DOHH2 (cell line): ENCODE data around the gene MFRP.

Experiments
- H3F3A ChIP-seq: fragments of 200-600 bp; sonication (generic), shearing (Covaris generic); 2 replicates; pipeline ENCODE4 v1.6.0; 2016; ENCODE audit warnings: antibody characterized with exemption, mild to moderate bottlenecking; ENCODE audit not compliant: control insufficient read depth, insufficient read depth
- H3K27ac ChIP-seq: fragments of 200-600 bp; sonication (generic); 2 replicates; pipeline ENCODE4 v1.5.1; 2014; ENCODE audit warnings: low read depth, mild to moderate bottlenecking, low read length, moderate library complexity
- H3K27me3 ChIP-seq: fragments of 200-600 bp; sonication (generic); 2 replicates; pipeline ENCODE4 v1.6.1; 2014; ENCODE audit warnings: mild to moderate bottlenecking, low read length, mixed read lengths; ENCODE audit not compliant: control insufficient read depth
- H3K36me3 ChIP-seq: fragments of 200-600 bp; sonication (generic); 2 replicates; pipeline ENCODE4 v1.6.1; 2014; ENCODE audit warnings: mild to moderate bottlenecking, low read length, moderate library complexity, mixed read lengths; ENCODE audit not compliant: control insufficient read depth
- H3K4me1 ChIP-seq: fragments of 200-600 bp; sonication (generic); 2 replicates; pipeline ENCODE4 v1.6.1; 2014; ENCODE audit warnings: mild to moderate bottlenecking, low read length, mixed read lengths; ENCODE audit not compliant: control insufficient read depth
- H3K4me2 ChIP-seq: fragments of 200-600 bp; sonication (generic); 2 replicates; pipeline ENCODE4 v1.6.0; 2014; ENCODE audit warnings: mild to moderate bottlenecking, low read length, moderate library complexity
- H3K4me3 ChIP-seq: fragments of 200-600 bp; sonication (generic); 2 replicates; pipeline ENCODE4 v1.5.1; 2014; ENCODE audit warnings: mild to moderate bottlenecking, low read length, mixed read lengths
- H3K79me2 ChIP-seq: fragments of 200-600 bp; sonication (generic); 2 replicates; pipeline ENCODE4 v1.6.1; 2014; ENCODE audit warnings: mild to moderate bottlenecking, low read length, mixed read lengths; ENCODE audit not compliant: control insufficient read depth
- H3K9me2 ChIP-seq: fragments of 200-600 bp; sonication (generic); replicated peaks from 2 replicates; pipeline ENCODE4 v1.6.1; 2014; ENCODE audit warnings: mild to moderate bottlenecking, low read length, mixed read lengths; ENCODE audit not compliant: control insufficient read depth
- H3K9me3 ChIP-seq: fragments of 200-600 bp; sonication (generic); 2 replicates; pipeline ENCODE4 v1.6.1; 2014; ENCODE audit warnings: antibody characterized with exemption, low read length, mixed read lengths; ENCODE audit not compliant: control insufficient read depth, insufficient read depth
- H4K20me1 ChIP-seq: fragments of 200-600 bp; sonication (generic); 2 replicates; pipeline ENCODE4 v1.6.0; 2014; ENCODE audit warnings: low read depth, mild to moderate bottlenecking, antibody characterized with exemption, low read length, moderate library complexity; ENCODE audit not compliant: control insufficient read depth, insufficient read depth
- CTCF ChIP-seq: fragments of 200-600 bp; sonication (generic); IDR thresholded peaks from one replicate; pipeline ENCODE4 v1.5.1; 2014; ENCODE audit warnings: antibody characterized with exemption, mild to moderate bottlenecking, low read depth, low read length; ENCODE audit not compliant: poor library complexity, severe bottlenecking
- EZH2phosphoT487 ChIP-seq: fragments of 200-600 bp; sonication (generic); IDR thresholded peaks from 2 replicates; pipeline ENCODE4 v1.6.1; 2017; ENCODE audit warnings: borderline replicate concordance, mild to moderate bottlenecking, antibody characterized with exemption, low read length, moderate library complexity, mixed read lengths

MFRP gene

GRCh38 chr11:119324189-119324588 is 22.3 kb downstream of the MFRP start:
- Histone ChIP-seq H4K20me1 (no peaks in the 10 kb centered on the region), H3K4me2 (peak overlapping the region; percentile 41; the same call in 1 of the 2 replicates), H3K9me2 (no peaks in the 10 kb centered on the region), H3F3A (peaks cover 6% of the 10 kb centered on the region), H3K79me2 (no peaks in the 10 kb centered on the region), H3K36me3 (no peaks in the 10 kb centered on the region), H3K9me3 (no peaks in the 10 kb centered on the region), H3K27me3 (no peaks in the 10 kb centered on the region), H3K4me3 (no peak overlapping the region), H3K4me1 (peaks cover 49% of the 10 kb centered on the region), H3K27ac (no peak overlapping the region)
- TF ChIP-seq CTCF (no peak), EZH2phosphoT487 (no peak)

- no peaks in the 10 kb centered on the region for H3K9me3 ChIP-seq
- no peaks in the 10 kb centered on the region for H3K36me3 ChIP-seq
- H4K20me1 ChIP-seq = no peaks in the 10 kb centered on the region
- H3K27me3 ChIP-seq = no peaks in the 10 kb centered on the region; the same call in 1 of the 2 replicates
- 0 out of 2 replicates have a peak overlapping the region, but pooled peaks have one; percentile 4 for H3K4me3 ChIP-seq
- H3K4me1 ChIP-seq = peaks cover 55% of the 10 kb centered on the region
- no peak for TF ChIP-seq EZH2phosphoT487
- TF ChIP-seq CTCF = peak; percentile 96
- H3K9me2 ChIP-seq = no peaks in the 10 kb centered on the region
- H3K27ac ChIP-seq = no peak overlapping the region
- H3K79me2 ChIP-seq = no peaks in the 10 kb centered on the region
- H3F3A ChIP-seq = peaks cover 6% of the 10 kb centered on the region
- peak overlapping the region; percentile 41 for H3K4me2 ChIP-seq
These were observed 22.9 kb downstream of the MFRP start for GRCh38 chr11:119323532-119324033.

- Histone ChIP-seq H3K79me2 (no peaks in the 10 kb centered on the region), H4K20me1 (no peaks in the 10 kb centered on the region), H3F3A (peaks cover 6% of the 10 kb centered on the region), H3K4me3 (no peak overlapping the region), H3K4me1 (peaks cover 61% of the 10 kb centered on the region), H3K36me3 (no peaks in the 10 kb centered on the region), H3K4me2 (peak overlapping the region; percentile 66), H3K27ac (no peak overlapping the region), H3K9me2 (no peaks in the 10 kb centered on the region), H3K9me3 (no peaks in the 10 kb centered on the region), H3K27me3 (peaks cover 1% of the 10 kb centered on the region)
- no peak for TF ChIP-seq EZH2phosphoT487
- TF ChIP-seq CTCF = no peak
These were observed 23.5 kb downstream of the MFRP start for GRCh38 chr11:119322921-119323531.
